HG03064 (cell line): ENCODE measurements around the gene FBXL15.
A peak's percentile ranks its signal among the peaks of the same experiment; 100 is the strongest.
"Not testable (repeated sequence)": the region's sequence is repeated elsewhere in the genome, so short reads cannot be mapped to it uniquely, and the experiment has no call there.

Source experiments
- ATAC-seq: cut with Tn5 transposase; IDR thresholded peaks from one replicate; pipeline ENCODE4 v1.9.1; 2021; ENCODE audit warnings: low read depth; ENCODE audit not compliant: unreplicated experiment

The FBXL15 gene

DNA sequence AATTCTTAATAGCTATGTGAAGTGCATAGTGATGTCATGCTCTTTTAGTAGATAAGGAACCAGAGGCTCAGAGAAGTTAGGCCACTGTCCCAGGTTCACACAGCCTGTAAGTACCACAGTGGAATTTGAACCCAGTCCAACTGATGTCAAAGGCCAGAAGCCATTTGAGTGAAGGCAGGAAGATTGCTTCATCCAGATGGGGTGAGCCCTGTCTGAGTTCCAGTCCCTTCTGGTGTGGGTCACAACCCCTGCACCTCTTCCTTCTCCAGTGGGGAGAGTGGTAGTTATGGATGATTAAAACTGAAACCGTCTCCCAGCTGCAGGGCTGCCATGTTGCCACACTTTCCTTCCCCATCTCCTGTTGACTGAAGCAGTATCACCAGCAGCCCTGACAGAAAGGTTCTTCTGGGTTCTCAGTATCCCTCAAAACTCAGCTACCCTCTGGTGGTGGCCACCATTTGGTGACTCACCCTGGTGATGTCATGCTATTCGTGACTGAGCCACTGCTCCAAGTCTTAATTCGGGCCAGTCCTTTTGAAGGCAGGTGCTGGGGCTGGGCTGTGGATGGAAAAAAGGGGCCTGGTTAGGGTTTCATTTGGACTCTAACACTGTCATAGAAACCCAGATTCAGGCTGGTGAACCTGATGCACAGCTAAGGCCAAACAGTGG lies 32.2 kb downstream of the FBXL15 start:
- ATAC-seq = no peak

DNA sequence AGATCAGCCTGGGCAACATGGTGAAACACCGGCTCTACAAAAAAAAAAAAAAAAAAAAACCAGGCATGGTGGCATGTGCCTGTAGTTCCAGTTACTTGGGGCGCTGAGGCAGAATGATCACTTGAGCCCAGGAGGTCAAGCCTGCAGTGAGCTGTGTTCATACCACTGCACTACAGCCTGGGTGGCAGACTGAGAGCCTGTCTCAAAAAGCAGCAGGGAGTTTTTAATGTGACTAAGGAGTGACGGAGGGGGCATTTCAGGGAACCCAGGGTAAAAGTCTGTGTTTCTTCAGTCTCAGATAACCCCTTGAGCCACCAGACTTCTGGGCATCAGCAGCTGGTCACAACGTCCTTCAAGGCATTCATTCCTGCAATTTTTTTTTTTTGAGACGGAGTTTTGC lies 32.9 kb downstream of the FBXL15 start:
- ATAC-seq = no peak

DNA sequence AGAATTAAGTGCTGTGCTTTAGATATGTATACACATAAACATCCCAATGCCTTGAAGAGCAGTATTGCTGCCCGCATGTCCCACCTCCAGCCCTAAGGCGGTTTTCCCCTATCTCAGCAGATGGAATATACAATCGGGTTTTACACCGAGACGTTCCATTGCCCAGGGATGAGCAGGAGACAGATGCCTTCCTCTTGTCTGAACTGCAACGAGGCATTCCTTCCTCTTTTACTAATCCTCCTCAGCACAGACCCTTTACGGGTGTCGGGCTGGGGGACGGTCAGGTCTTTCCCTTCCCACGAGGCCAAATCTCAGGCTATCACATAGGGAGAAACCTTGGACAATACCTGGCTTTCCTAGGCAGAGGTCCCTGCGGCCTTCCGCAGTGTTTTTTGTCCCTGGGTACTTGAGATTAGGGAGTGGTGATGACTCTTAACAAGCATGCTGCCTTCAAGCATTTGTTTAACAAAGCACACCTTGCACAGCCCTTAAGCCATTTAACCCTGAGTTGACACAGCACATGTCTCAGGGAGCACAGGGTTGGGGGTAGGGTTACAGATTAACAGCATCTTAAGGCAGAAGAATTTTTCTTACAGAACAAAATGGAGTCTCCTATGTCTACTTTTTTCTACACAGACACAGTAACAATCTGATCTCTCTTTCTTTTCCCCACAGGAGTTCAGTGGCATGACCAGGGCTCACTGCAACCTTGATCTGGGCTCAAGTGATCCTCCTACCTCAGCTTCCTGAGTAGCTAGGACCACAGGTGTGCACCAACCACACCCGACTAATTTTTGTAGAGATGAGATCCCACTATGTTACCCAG lies 34.2 kb downstream of the FBXL15 start:
- ATAC-seq = not testable (repeated sequence)

DNA sequence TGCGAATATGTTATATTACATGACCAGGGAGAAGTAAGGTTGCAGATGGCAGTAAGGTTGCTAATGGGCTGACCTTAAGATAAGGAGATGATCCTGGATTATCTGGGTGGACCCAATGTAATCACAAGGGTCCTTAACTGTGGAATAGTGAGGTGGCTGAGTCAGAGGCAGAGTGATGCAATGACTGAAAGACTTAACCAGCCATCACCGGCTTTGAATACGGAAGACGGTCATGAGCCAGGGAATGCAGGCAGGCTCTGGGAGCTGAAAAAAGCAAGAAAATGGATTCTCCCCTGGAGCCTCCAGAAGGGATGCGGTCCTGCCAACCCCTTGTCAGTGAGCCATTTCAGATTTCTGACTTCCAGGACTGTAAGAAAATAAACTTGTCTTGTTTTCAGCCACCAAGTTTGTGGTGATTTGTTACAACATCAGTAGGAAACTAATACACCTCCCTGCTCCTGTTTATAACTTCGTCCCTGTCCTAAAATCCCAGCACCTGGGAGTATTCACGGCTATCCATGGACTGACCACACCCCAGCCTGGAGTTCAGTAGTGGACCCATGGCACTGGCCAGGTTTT lies 35.3 kb downstream of the FBXL15 start:
- ATAC-seq = no peak

DNA sequence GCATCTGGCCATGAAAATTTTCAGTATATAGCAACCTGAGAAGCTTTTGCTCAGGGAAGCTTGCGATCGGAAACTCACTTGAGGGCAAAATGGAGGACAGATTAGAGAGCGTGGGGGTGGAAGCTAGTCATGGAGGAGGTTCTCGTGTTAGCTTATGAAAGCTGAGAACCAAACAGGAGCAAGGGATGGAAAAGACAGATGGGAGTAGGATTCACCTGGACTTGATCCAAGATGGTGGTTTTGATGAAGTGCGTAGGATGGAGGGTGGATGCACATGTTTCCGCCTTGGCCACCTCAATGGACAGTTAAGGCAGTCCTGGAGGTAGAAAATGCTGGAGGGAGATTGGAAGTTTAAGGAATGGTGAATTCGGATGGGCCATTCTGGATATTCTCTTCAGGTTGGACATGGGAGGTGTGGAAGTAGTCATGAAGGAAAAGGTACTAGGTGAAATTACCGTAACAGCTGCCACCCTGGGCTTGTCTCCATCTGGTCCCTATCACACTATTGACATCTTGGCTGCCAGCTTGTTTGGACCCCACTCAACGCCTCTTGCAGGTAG lies 37.0 kb downstream of the FBXL15 start:
- ATAC-seq = no peak

DNA sequence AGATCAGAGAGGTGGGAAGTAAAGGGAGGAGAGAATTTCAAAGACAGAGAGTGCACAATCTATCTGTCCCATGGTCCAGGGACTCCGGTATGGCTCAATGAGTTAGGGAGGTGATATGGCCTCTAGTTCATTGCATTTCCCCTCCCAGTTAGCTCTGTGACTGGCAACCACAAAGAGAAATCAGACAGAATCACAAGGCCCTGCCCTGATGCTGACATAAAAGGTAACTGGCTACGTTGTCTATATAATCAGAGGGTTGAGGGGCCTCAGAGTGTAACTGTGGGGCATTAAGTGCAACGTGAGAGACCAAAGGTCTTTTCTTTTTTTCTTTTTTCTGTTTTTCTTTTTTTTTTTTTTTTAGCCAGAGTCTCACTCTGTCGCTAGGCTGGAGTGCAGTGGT lies 38.0 kb downstream of the FBXL15 start:
- no peak for ATAC-seq

DNA sequence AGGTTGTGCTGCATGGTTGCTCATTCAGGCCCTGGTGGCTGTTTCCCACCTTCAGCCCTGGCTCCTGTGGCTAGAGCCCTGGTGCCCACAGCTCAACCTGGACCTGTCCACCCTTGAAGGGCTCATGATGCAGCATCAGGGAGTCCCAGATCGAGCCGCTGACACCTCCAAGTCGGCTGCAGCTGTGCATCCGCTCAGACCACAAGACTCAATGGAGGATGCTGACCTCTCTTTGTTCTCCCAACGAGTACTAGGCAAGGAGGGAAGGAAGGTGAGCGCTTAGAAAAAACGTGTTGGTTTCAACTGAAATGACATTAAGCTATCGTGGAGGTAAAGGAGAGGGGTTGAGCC lies 40.2 kb downstream of the FBXL15 start:
- peak; percentile 34 for ATAC-seq

DNA sequence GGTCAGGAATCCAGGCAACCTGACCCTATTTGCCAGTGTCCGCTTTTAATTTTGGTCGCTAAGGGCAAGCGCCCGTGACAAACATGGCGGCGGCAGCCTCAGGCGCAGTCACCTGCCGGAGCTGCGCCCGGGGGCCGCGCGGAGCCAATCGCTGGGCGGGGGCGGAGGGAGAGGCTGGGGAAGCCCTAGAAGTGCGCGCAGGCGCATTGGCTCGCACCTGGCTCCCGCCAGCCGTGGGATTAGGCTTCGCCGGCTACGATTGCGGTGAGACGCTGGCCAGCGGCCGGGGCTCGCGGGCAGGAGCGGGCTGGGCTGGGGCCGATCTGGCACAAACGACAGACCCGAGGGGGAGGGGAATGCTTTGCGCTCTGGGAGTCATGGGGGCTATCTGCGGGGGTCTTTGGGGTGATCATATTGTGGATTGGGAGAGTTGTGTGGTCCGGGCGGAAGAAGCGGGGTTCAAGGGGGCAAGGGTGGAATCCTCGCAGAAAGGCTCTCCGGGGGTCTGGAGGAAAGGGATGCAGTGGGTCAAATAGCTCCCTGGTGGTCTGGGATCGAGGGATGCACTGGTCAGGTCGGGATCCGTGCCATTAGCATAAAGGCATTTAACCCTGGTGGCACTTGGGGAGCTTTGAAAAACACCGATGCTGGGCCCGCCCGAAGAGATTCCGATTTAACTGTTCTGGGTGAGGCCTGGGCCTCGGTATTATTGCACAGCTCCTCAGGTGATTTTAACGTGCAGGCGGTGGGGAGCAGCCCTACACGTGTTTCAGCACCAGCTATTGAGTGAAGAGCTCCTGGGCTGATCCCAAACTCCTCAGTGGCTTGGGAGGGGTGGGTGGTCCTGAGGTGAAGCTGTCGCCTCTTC lies 40.8 kb downstream of the FBXL15 start:
- ATAC-seq = peak; percentile 71

DNA sequence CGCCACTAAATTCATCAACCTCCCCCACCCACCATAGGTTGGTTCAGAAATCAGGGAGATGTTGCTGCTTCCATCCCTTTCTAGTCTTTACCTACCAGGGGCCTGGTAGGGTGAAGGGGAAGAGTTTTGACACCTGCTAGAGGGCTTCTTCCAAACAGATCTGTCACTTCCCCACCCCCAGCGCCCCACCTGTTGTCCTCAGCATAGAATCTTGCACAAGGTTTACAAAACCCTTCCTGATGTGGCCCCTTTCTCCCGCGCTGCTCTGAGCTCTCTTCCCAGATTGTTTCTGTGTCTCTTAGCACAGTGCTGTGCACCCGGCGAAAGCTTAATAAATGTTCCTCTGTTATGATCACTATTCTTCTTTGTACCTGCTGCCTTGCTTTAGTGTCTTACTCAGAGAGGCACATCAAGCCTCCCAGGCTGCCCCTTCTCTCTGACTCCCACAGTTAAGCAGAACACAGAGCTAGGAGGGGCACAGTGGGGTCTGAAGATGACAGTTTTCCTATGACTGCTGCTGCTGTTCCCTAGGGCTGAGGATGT lies 41.9 kb downstream of the FBXL15 start:
- ATAC-seq = no peak

DNA sequence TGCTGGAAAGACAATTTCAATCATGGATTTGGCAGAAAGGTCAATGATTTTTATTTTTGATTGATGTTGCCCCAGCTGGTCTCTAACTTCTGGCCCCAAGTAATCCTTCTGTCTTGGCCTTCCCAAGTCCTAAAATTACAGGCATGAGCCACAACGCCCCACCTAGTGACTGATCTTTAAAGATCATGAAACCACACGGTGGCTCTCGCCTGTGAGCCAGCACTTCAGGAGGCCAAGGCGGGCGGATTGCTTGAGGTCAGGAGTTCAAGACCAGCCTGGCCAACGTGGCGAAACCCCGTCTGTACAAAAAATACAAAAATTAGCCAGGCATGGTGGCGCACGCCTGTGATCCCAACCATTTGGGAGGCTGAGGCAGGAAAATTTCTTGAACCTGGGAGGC lies 43.3 kb downstream of the FBXL15 start:
- ATAC-seq = no peak

DNA sequence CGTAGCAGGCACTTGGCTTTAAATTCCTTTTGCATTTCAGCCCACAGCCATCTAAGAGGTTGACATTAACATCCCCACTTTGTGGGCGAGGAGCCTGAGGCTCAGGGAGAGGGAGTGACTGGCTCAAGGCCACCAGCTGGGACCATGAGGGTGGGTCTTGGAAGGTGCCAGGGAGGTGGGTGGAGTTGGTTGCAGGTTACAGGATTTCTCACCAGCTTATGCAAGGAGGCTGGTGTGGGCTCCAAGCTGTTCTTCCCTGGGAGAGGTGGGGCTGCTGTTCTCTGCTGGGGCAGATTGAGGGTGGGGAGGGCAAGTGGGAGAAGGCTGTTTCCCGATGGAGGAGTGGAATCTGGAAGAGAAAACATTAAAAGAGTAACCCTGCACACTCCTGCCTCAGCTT lies 44.8 kb downstream of the FBXL15 start:
- no peak for ATAC-seq

DNA sequence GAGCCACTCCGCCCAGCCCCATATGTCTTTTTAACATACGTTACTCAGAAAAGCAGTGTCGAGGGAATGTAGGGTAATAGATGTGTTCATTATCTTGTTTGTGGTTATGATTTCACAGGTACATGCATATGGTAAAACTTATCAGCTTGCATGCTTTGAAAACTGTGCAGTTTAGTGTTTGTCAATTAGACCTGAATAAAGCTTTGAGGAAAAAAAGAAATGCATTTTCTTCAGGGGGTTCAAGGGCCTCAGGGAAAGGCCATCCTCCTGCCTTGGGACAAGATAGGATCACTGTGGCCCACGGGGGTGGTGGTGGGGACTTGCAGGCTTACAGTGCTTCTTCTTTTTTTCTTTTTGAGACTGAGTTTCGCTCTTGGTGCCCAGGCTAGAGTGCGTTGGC lies 46.7 kb downstream of the FBXL15 start:
- no peak for ATAC-seq

DNA sequence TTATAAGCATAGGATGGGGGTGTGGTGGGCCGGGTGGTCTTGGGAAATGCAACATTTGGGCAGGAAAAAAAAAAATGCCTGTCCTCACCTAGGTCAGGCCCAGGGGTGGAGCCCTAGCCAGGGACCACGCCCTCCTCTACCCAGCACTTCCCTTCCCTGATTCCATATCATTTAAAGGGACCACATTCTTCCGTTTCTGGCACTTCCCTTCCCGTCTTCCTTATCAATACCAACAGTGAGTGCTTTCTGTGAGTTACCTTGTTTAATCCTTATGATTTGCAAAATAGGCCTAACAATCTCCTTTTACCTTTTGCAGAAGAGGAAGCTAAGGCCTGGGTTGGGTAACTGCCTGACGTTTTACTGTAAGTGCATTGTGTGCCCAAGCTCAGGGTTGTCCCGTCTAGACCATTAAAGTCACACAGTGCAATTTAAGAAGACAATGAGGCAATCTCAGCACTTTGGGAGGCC lies 47.4 kb downstream of the FBXL15 start:
- ATAC-seq = no peak

DNA sequence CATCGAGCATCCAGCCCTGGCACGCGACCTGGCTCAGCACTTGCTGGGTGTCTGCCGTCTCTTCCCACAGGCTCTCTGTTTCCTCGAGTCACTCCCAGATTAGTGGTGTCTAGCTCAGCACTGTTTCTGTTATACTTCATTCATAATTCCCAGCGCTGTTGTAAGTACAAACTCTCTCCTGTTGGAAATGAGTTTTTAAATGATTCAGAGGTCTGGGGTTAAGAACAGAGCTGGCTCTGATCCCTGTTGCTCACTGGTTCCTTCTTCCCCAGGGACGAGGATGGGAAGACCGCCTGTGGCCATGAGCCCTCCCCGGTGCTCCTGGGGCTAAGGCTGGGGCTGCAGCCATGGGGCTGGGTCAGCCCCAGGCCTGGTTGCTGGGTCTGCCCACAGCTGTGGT lies 48.0 kb downstream of the FBXL15 start:
- ATAC-seq = no peak

DNA sequence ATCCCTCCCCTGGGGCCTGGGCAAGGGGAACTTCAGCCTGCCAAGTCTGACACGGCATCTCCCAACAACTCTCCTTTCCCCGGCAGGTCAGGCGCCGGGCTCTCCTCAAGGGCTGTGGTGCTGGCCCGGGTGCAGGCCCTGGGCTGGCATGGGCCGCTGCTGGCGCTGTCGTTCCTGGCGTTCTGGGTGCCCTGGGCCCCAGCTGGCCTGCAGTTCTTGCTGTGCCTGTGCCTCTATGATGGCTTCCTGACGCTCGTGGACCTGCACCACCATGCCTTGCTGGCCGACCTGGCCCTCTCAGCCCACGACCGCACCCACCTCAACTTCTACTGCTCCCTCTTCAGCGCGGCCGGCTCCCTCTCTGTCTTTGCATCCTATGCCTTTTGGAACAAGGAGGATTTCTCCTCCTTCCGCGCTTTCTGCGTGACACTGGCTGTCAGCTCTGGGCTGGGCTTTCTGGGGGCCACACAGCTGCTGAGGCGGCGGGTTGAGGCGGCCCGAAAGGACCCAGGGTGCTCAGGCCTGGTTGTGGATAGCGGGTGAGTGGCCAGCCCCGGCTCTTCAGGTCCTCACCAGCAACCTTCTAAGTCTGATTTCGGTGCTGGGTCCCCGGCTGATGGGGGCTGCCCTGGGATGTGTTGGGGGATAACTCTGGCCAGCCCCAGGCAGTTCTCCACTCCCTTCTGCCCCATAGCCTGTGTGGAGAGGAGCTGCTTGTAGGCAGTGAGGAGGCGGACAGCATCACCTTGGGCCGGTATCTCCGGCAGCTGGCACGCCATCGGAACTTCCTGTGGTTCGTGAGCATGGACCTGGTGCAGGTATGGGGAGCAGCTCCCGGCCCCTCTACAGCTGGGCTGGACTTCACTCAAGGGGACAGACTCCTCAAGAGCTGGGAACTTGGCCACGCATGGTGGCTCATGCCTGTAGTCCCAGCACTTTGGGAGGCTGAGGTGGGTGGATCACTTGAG lies 50.2 kb downstream of the FBXL15 start:
- ATAC-seq = no peak
